Liver (tissue), 9 donors: ENCODE results near the gene PCDHA11. TPM values are rescaled to one million over a fixed set of nuclear protein-coding genes. Genes with fewer than 3 reads are reported as not detected.

Source experiments
- DNase-seq: peaks from one replicate; pipeline ENCODE4 v3.0.0-alpha.2; 2017; ENCODE audit warnings: low spot score
- H3K27ac ChIP-seq, 2 donors: one replicate each; pipeline ENCODE4 v1.7.0; 2013; ENCODE audit warnings: inconsistent platforms in 2 of 2, low read length in 2 of 2, control low read depth in 1 of 2, low read depth in 1 of 2, mild to moderate bottlenecking in 1 of 2
- H3K27me3 ChIP-seq, 4 donors: one replicate each; pipeline versions ENCODE4 v1.6.1 to v1.7.0; 2013; ENCODE audit warnings: low read length in 3 of 4, inconsistent platforms in 1 of 4, mild to moderate bottlenecking in 1 of 4, moderate library complexity in 1 of 4; ENCODE audit not compliant: control insufficient read depth in 4 of 4, insufficient read depth in 4 of 4
- H3K36me3 ChIP-seq, 4 donors: one replicate each; pipeline versions ENCODE4 v1.6.1 to v1.7.0; 2013; ENCODE audit warnings: low read length in 3 of 4, mild to moderate bottlenecking in 3 of 4, low read depth in 1 of 4, moderate library complexity in 1 of 4; ENCODE audit not compliant: control insufficient read depth in 4 of 4, insufficient read depth in 3 of 4
- H3K4me1 ChIP-seq, 4 donors: one replicate each; pipeline versions ENCODE4 v1.6.1 to v1.7.0; 2013; ENCODE audit warnings: low read length in 3 of 4, mild to moderate bottlenecking in 3 of 4, moderate library complexity in 1 of 4; ENCODE audit not compliant: control insufficient read depth in 4 of 4, insufficient read depth in 4 of 4
- H3K4me3 ChIP-seq, 3 donors: one replicate each; pipeline versions ENCODE4 v1.6.1 to v1.7.0; 2013; ENCODE audit warnings: low read length in 3 of 3, control low read depth in 1 of 3, low read depth in 1 of 3, mild to moderate bottlenecking in 1 of 3
- H3K9ac ChIP-seq, 2 donors: one replicate each; pipeline ENCODE4 v1.7.0; 2013; ENCODE audit warnings: low read length in 2 of 2, mild to moderate bottlenecking in 2 of 2, moderate library complexity in 2 of 2, control low read depth in 1 of 2, low read depth in 1 of 2
- H3K9me3 ChIP-seq, 4 donors: one replicate each; pipeline versions ENCODE4 v1.6.1 to v1.7.0; 2013; ENCODE audit warnings: low read length in 3 of 4; ENCODE audit not compliant: control insufficient read depth in 4 of 4
- ATF3 ChIP-seq: IDR thresholded peaks from 2 replicates; pipeline ENCODE4 v1.6.1; 2016; ENCODE audit warnings: antibody characterized with exemption
- CTCF ChIP-seq: fragments of 150-350 bp; IDR thresholded peaks from 2 replicates; pipeline ENCODE4 v1.5.1; 2017; ENCODE audit warnings: improper control_type of control experiment, low read depth, low read length; ENCODE audit not compliant: missing input control
- EGR1 ChIP-seq, 2 donors: IDR thresholded peaks; 2 replicates each; pipeline ENCODE4 v1.6.1; 2016 to 2018; ENCODE audit warnings: antibody characterized with exemption in 2 of 2, low read depth in 2 of 2
- FOXA2 ChIP-seq: IDR thresholded peaks from 2 replicates; pipeline ENCODE4 v1.6.1; 2016; ENCODE audit warnings: antibody characterized with exemption
- GABPA ChIP-seq, 2 donors: IDR thresholded peaks in 1 of 2; conservative IDR thresholded peaks in 1 of 2; 2 replicates each; pipeline ENCODE4 v1.6.1; 2016; ENCODE audit warnings: antibody characterized with exemption in 2 of 2, mild to moderate bottlenecking in 1 of 2, moderate library complexity in 1 of 2
- HNF4A ChIP-seq, 2 donors: conservative IDR thresholded peaks; 2 replicates each; pipeline ENCODE4 v1.6.1; 2016; ENCODE audit warnings: antibody characterized with exemption in 2 of 2, mild to moderate bottlenecking in 2 of 2
- HNF4G ChIP-seq: IDR thresholded peaks from 2 replicates; pipeline ENCODE4 v1.6.1; 2016; ENCODE audit warnings: antibody characterized with exemption
- JUND ChIP-seq, 2 donors: IDR thresholded peaks; 2 replicates each; pipeline ENCODE4 v1.6.1; 2016; ENCODE audit warnings: antibody characterized with exemption in 2 of 2
- MAX ChIP-seq: IDR thresholded peaks from 2 replicates; pipeline ENCODE4 v1.6.1; 2016; ENCODE audit warnings: antibody characterized with exemption
- NR2F2 ChIP-seq: IDR thresholded peaks from 2 replicates; pipeline ENCODE4 v1.6.1; 2016; ENCODE audit warnings: antibody characterized with exemption
- RAD21 ChIP-seq, 2 donors: IDR thresholded peaks; 2 replicates each; pipeline ENCODE4 v1.6.1; 2016; ENCODE audit warnings: antibody characterized with exemption in 2 of 2, mild to moderate bottlenecking in 2 of 2
- REST ChIP-seq: IDR thresholded peaks from 2 replicates; pipeline ENCODE4 v1.6.1; 2016; ENCODE audit warnings: antibody characterized with exemption, mild to moderate bottlenecking
- RXRA ChIP-seq, 2 donors: IDR thresholded peaks; 2 replicates each; pipeline ENCODE4 v1.6.1; 2017 to 2018; ENCODE audit warnings: antibody characterized with exemption in 2 of 2, mild to moderate bottlenecking in 1 of 2
- SP1 ChIP-seq: IDR thresholded peaks from 2 replicates; pipeline ENCODE4 v1.6.1; 2018; ENCODE audit warnings: antibody characterized with exemption, mild to moderate bottlenecking
- TAF1 ChIP-seq: conservative IDR thresholded peaks from 2 replicates; pipeline ENCODE4 v1.6.1; 2016; ENCODE audit warnings: antibody characterized with exemption, mild to moderate bottlenecking
- YY1 ChIP-seq: IDR thresholded peaks from 2 replicates; pipeline ENCODE4 v1.6.1; 2016; ENCODE audit warnings: antibody characterized with exemption, mild to moderate bottlenecking
- ZBTB33 ChIP-seq: IDR thresholded peaks from 2 replicates; pipeline ENCODE4 v1.6.1; 2016; ENCODE audit warnings: antibody characterized with exemption
- WGBS: extraction: QIAGEN DNeasy Blood & Tissue Kit; methylation state at CpG from one replicate; pipeline ENCODE4 v1.1.7; 2013; 5-methylcytosine and 5-hydroxymethylcytosine counted together
- polyA plus RNA-seq, 2 donors: library from polyadenylated mRNA; stranded (reverse) in 1 of 2; unstranded in 1 of 2; fragments of 200-250 nt in 1 of 2; fragments of >200 nt in 1 of 2; fragmentation: Nextera tagmentation in 1 of 2; extraction: Ambion mirVana in 1 of 2; gene quantifications; one replicate each; pipeline versions ENCODE4 v1.2.1 to v1.2.3, GENCODE V29; 2013 to 2015
- total RNA-seq, 2 donors: library from RNA; depleted of rRNA; stranded (reverse); fragments of >200 nt; gene quantifications; one replicate each; pipeline ENCODE4 v1.2.3, GENCODE V29; 2014
- donor health status: healthy.
- donor health status: healthy.
- donor health status: healthy.
- donor health status: healthy.
- donor health status: healthy.

PCDHA11 gene
- total and polyA plus RNA-seq, 4 donors = under 0.01 to 0.19 (median 0.05) TPM; not detected in 1

DNA sequence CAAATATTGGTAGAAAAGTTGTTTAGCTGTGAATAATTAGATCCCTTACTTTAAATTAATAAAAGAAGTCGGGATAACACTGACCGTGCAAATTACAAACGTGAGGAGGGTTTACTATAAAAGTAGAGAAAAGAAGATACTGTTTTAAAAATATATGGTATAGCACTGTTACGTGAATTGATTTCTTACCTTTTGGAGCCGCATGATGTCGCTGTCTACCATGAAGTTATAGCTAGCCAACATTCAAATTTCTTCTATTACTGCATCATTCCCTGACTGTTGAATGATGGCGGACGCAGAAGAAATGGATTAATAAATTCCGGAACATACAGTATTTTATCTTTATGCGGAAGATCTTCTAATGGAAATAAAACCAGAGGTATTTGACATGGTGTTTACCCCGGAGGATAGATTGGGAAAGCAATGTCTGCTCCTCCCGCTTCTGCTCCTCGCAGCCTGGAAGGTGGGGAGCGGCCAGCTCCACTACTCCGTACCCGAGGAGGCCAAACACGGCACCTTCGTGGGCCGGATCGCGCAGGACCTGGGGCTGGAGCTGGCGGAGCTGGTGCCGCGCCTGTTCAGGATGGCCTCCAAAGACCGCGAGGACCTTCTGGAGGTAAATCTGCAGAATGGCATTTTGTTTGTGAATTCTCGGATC lies 40.9 kb upstream of the PCDHA11 start, which contains the start of gene PCDHA6:
PCDHA6 (plus strand) TSS at position 257 of the 658 bp plus-strand sequence; CDS start at position 389, 132 bp downstream.
- Histone ChIP-seq H3K4me1 (no peaks in the 10 kb centered on the region), H3K36me3 (no peaks in the 10 kb centered on the region), H3K27ac (no peak within 1 kb of the TSS), H3K4me3 (no peak within 1 kb of the TSS), H3K9ac (no peak within 1 kb of the TSS), H3K27me3 (peaks cover 0 to 5% (median 2%) of the 10 kb centered on the region in 4 donors), H3K9me3 (peaks cover 16 to 43% (median 23%) of the 10 kb centered on the region in 4 donors)
- TF ChIP-seq SP1 (no peak), ZBTB33 (no peak), EGR1 (IDR thresholded peaks at IDR 0.05; ENCODE audit: low read depth in 2 of 2) (no peak), REST (no peak), FOXA2 (no peak), GABPA (IDR thresholded peaks at IDR 0.05 in 1 of 2, conservative IDR thresholded peaks at IDR 0.05 in 1 of 2) (no peak), JUND (IDR thresholded peaks at IDR 0.05) (no peak), NR2F2 (no peak), TAF1 (no peak), RAD21 (IDR thresholded peaks at IDR 0.05) (no peak), RXRA (IDR thresholded peaks at IDR 0.05) (no peak), HNF4G (no peak), YY1 (no peak), CTCF (no peak), MAX (no peak), HNF4A (conservative IDR thresholded peaks at IDR 0.05) (no peak), ATF3 (no peak)
- 21% methylated on average over 27 of the region's 27 CpGs for WGBS
- no peak for DNase-seq
